Endothelial cell of umbilical vein (primary cell): ENCODE measurements around the gene RNF144B. TPM values are rescaled to one million over a fixed set of nuclear protein-coding genes. Genes with fewer than 3 reads are reported as not detected.

Experiments
- BruUV-seq: library from RNA; stranded (reverse); fragments of 400-500 nt; replicated peaks from 2 replicates; lab custom pipeline; 2021; lab: Mats Ljungman, UMichigan
- CTCF ChIA-PET: fragments of 300-600, 350-600 bp; sonication (Branson Sonifier 250); formaldehyde crosslinking; loops from one replicate; lab custom pipeline; 2021; ENCODE audit warnings: antibody characterized with exemption, inconsistent platforms; lab: Charles Lee
- POLR2A ChIA-PET: fragments of 300-600, 350-600 bp; sonication (Branson Sonifier 250); formaldehyde crosslinking; loops from one replicate; lab custom pipeline; 2021; ENCODE audit warnings: antibody characterized with exemption, inconsistent platforms; lab: Charles Lee
- DNase-seq: peaks from one replicate; pipeline ENCODE4 v3.0.0-alpha.2; 2011; ENCODE audit warnings: low read depth, low spot score
- FAIRE-seq: peaks from 2 replicates; lab custom pipeline; 2011; peaks lifted over from hg19 to GRCh38; lab: Jason Lieb, UNC
- H2AFZ ChIP-seq: 2 replicates; pipeline ENCODE4 v1.6.0; 2012; ENCODE audit warnings: low read depth, low read length, control low read depth, inconsistent platforms
- H3K27ac ChIP-seq: 2 replicates; pipeline ENCODE4 v1.5.1; 2011; ENCODE audit warnings: low read depth, mild to moderate bottlenecking, control low read depth, low read length, moderate library complexity; ENCODE audit not compliant: insufficient read depth
- H3K27me3 ChIP-seq, 2 experiments: 2 replicates each; pipeline versions ENCODE4 v1.6.0 to v1.6.1; 2011; ENCODE audit warnings: low read length in 2 of 2, mixed read lengths in 1 of 2; ENCODE audit not compliant: control insufficient read depth in 2 of 2, insufficient read depth in 2 of 2
- H3K36me3 ChIP-seq, 2 experiments: 2 replicates in 1 of 2; 3 replicates in 1 of 2; pipeline ENCODE4 v1.5.1; 2011; ENCODE audit warnings: low read length in 2 of 2, mild to moderate bottlenecking in 1 of 2, moderate library complexity in 1 of 2; ENCODE audit not compliant: control insufficient read depth in 2 of 2, insufficient read depth in 2 of 2; ENCODE audit errors: extremely low read depth in 1 of 2
- H3K4me1 ChIP-seq: 3 replicates; pipeline ENCODE4 v1.5.1; 2011; ENCODE audit warnings: mild to moderate bottlenecking, low read length; ENCODE audit not compliant: control insufficient read depth, insufficient read depth; ENCODE audit errors: extremely low read depth
- H3K4me2 ChIP-seq: 2 replicates; pipeline ENCODE4 v1.6.1; 2011; ENCODE audit warnings: low read length, control low read depth, mixed read lengths; ENCODE audit not compliant: insufficient read depth
- H3K4me3 ChIP-seq, 3 experiments: fragments of 200-600 bp in 1 of 3; sonication (generic), shearing (Covaris generic) in 1 of 3; replicated peaks in 1 of 3; 2 replicates each; pipeline ENCODE4 v1.5.1; 2011 to 2016; ENCODE audit warnings: control low read depth in 3 of 3, low read length in 3 of 3, mild to moderate bottlenecking in 2 of 3, inconsistent platforms in 1 of 3, low read depth in 1 of 3, moderate library complexity in 1 of 3; ENCODE audit not compliant: insufficient read depth in 1 of 3
- H3K79me2 ChIP-seq: 2 replicates; pipeline ENCODE4 v1.6.0; 2012; ENCODE audit warnings: low read length, inconsistent platforms; ENCODE audit not compliant: control insufficient read depth, insufficient read depth
- H3K9ac ChIP-seq: replicated peaks from 2 replicates; pipeline ENCODE3; 2011; ENCODE audit warnings: low read length, control low read depth; ENCODE audit not compliant: insufficient read depth; ENCODE audit errors: extremely low read depth
- H3K9me1 ChIP-seq: replicated peaks from 3 replicates; pipeline ENCODE4 v1.6.0; 2011; ENCODE audit warnings: mild to moderate bottlenecking, low read length; ENCODE audit not compliant: control insufficient read depth, insufficient read depth; ENCODE audit errors: extremely low read depth
- H3K9me3 ChIP-seq: replicated peaks from 2 replicates; pipeline ENCODE4 v1.5.1; 2012; ENCODE audit warnings: low read length, inconsistent platforms; ENCODE audit not compliant: control insufficient read depth, insufficient read depth
- H4K20me1 ChIP-seq: replicated peaks from 2 replicates; pipeline ENCODE3; 2011; ENCODE audit warnings: mild to moderate bottlenecking, low read length; ENCODE audit not compliant: control insufficient read depth, insufficient read depth; ENCODE audit errors: extremely low read depth
- CTCF ChIP-seq, 2 donors: IDR thresholded peaks; 1 replicate in 1 of 2; 2 replicates in 1 of 2; pipeline ENCODE4 v1.5.1; 2011; ENCODE audit warnings: low read length in 2 of 2, mild to moderate bottlenecking in 2 of 2, moderate library complexity in 2 of 2, control low read depth in 1 of 2, inconsistent platforms in 1 of 2, low read depth in 1 of 2; ENCODE audit not compliant: insufficient read depth in 1 of 2; ENCODE audit errors: extremely low read depth in 1 of 2
- EZH2 ChIP-seq: IDR thresholded peaks from 2 replicates; pipeline ENCODE4 v1.6.1; 2012; ENCODE audit warnings: borderline replicate concordance, low read depth, mild to moderate bottlenecking, moderate library complexity, low read length, inconsistent platforms; ENCODE audit not compliant: severe bottlenecking
- FOS ChIP-seq: IDR thresholded peaks from 2 replicates; pipeline ENCODE4 v1.6.1; 2011; ENCODE audit warnings: mild to moderate bottlenecking, low read length, moderate library complexity, borderline replicate concordance; ENCODE audit not compliant: insufficient read depth
- GATA2 ChIP-seq: IDR thresholded peaks from 2 replicates; pipeline ENCODE4 v1.7.0; 2011; ENCODE audit warnings: low read depth, mild to moderate bottlenecking, moderate library complexity, mixed read lengths, low read length; ENCODE audit not compliant: insufficient read length, insufficient read depth
- JUN ChIP-seq: IDR thresholded peaks from 2 replicates; pipeline ENCODE4 v1.6.1; 2011; ENCODE audit warnings: borderline replicate concordance, low read depth; ENCODE audit not compliant: insufficient read length, insufficient read depth
- MYC ChIP-seq: IDR thresholded peaks from one replicate; pipeline ENCODE4 v1.6.1; 2011; ENCODE audit warnings: mild to moderate bottlenecking, low read depth, low read length
- POLR2A ChIP-seq: IDR thresholded peaks from 2 replicates; pipeline ENCODE4 v1.6.1; 2012; ENCODE audit warnings: low read depth, mild to moderate bottlenecking, control low read depth, low read length
- dilution Hi-C: fragments of 300-500 bp; cut with MboI; formaldehyde crosslinking; loops from one replicate; pipeline ENCODE4 v1.15.0; 2019; ENCODE audit warnings: low sequenced_read_pairs; ENCODE audit not compliant: extremely low pct_ligation_motif_present
- intact Hi-C: fragments of 100-400 bp; cut with micrococcal nuclease; formaldehyde crosslinking; loops from one replicate; pipeline ENCODE4 v1.10.0; 2022
- polyA plus RNA-seq, 4 experiments: library from polyadenylated mRNA; depleted of rRNA in 3 of 4; stranded (reverse) in 3 of 4; unstranded in 1 of 4; fragments of >200 nt; gene quantifications; 2 replicates each; pipeline versions ENCODE4 v1.2.1 to v1.2.3, GENCODE V29; 2011 to 2012; ENCODE audit warnings: missing spikeins in 1 of 4
- total RNA-seq: library from RNA; stranded (reverse); gene quantifications from 2 replicates; pipeline ENCODE4 v1.2.3, GENCODE V29; 2021

The RNF144B gene
- total and polyA plus RNA-seq, 2 donors (not counting 3 experiments of a cell fraction or from before 2014, with no cell fraction given), result 18.1 to 97.3 TPM

GRCh38 chr6:18463429-18463828 lies 76.3 kb downstream of the RNF144B start:
- no peaks in the 10 kb centered on the region for H3K9me3 ChIP-seq
- dilution Hi-C loops, result no loop called here
- no peaks in the 10 kb centered on the region for H4K20me1 ChIP-seq
- H3K9ac ChIP-seq, result no peak overlapping the region
- H3K4me2 ChIP-seq, result no peak overlapping the region
- no peak for TF ChIP-seq CTCF (IDR thresholded peaks at IDR 0.05; ENCODE audit: extremely low read depth in 1 of 2, insufficient read depth in 1 of 2, low read depth in 1 of 2, low read length in 2 of 2)
- TF ChIP-seq GATA2, result no peak
- TF ChIP-seq POLR2A, result no peak
- TF ChIP-seq FOS, result no peak
- no peak for TF ChIP-seq MYC
- TF ChIP-seq EZH2, result no peak
- no peak for TF ChIP-seq JUN
- H3K79me2 ChIP-seq, result peaks cover 18% of the 10 kb centered on the region
- FAIRE-seq (no peak), DNase-seq (no peak)
- no TSS peak for BruUV-seq
- H3K27me3 ChIP-seq, result no peaks in the 10 kb centered on the region
- CTCF ChIA-PET, result no interaction called here
- POLR2A ChIA-PET, result no interaction called here
- H2AFZ ChIP-seq, result no peak overlapping the region
- intact Hi-C loops, result no loop called here
- H3K36me3 ChIP-seq, result peaks cover 39 to 46% of the 10 kb centered on the region in 2 experiments
- no peak overlapping the region for H3K27ac ChIP-seq
- H3K4me3 ChIP-seq, result no peak overlapping the region
- no peaks in the 10 kb centered on the region for H3K4me1 ChIP-seq
- H3K9me1 ChIP-seq, result no peaks in the 10 kb centered on the region
